T-helper 1 cell treated with Interleukin-12 subunit alpha and Interleukin-12 subunit beta and Interleukin-4 antibody, amounts not matched to agents 30 ng/mL and 1 ng/mL, for 36 hours (primary cell): Measurements from ENCODE around the gene NAPB. TPM values are rescaled to one million over a fixed set of nuclear protein-coding genes. Genes with fewer than 3 reads are reported as not detected.

Source experiments
- intact Hi-C: fragments of 100-400 bp; cut with micrococcal nuclease; formaldehyde crosslinking; loops from one replicate; pipeline ENCODE4 v1.15.1; 2024
- total RNA-seq: library from RNA; stranded (reverse); gene quantifications from 2 replicates; pipeline ENCODE4 v1.2.3, GENCODE V29; 2022

NAPB gene
- total RNA-seq, 1 donor from 2014 or later = 23.7 TPM

GRCh38 chr20:23440004-23440403, 18.7 kb upstream of the NAPB start:
- intact Hi-C loops = loop anchor here (10.0 kb wide), 1 partner anchor 1105 kb away; no protein-coding TSS in a partner anchor

- intact Hi-C loops = no loop called here
These were observed 17.4 kb upstream of the NAPB start for GRCh38 chr20:23438661-23439060.

- intact Hi-C loops = no loop called here
These were observed 16.0 kb upstream of the NAPB start for GRCh38 chr20:23437126-23437899.

GRCh38 chr20:23436681-23437080, 15.4 kb upstream of the NAPB start:
- intact Hi-C loops = no loop called here

GRCh38 chr20:23435626-23436539, 14.6 kb upstream of the NAPB start:
- intact Hi-C loops = no loop called here

- intact Hi-C loops = no loop called here
These were observed 13.4 kb upstream of the NAPB start for GRCh38 chr20:23434521-23435313.

- intact Hi-C loops = no loop called here
These were observed 12.3 kb upstream of the NAPB start for GRCh38 chr20:23433628-23434027.

- intact Hi-C loops = loop anchor here (10.0 kb wide), 2 partner anchors 600 to 1820 kb away; partner anchors contain the start of gene PYGB
These were observed 3.8 kb upstream of the NAPB start for GRCh38 chr20:23425129-23425528.

GRCh38 chr20:23419995-23420901, 1.0 kb downstream of the NAPB start:
- intact Hi-C loops = loop anchor here (1.0 to 10.0 kb wide), 5 partner anchors 12 to 1972 kb away; partner anchors contain the start of genes ABHD12 and PYGB

GRCh38 chr20:23419657-23419994, 1.7 kb downstream of the NAPB start:
- intact Hi-C loops = no loop called here

GRCh38 chr20:23417861-23418260, 3.4 kb downstream of the NAPB start:
- intact Hi-C loops = no loop called here

GRCh38 chr20:23415959-23416583, 5.2 kb downstream of the NAPB start:
- intact Hi-C loops = no loop called here

GRCh38 chr20:23415555-23415954, 5.7 kb downstream of the NAPB start:
- intact Hi-C loops = no loop called here

GRCh38 chr20:23414526-23415188, 6.6 kb downstream of the NAPB start:
- intact Hi-C loops = no loop called here

GRCh38 chr20:23413862-23414422, 7.3 kb downstream of the NAPB start:
- intact Hi-C loops = loop anchor here (2.0 kb wide), 1 partner anchor 15 kb away; no protein-coding TSS in a partner anchor

GRCh38 chr20:23412026-23412425, 9.3 kb downstream of the NAPB start:
- intact Hi-C loops = loop anchor here (2.0 kb wide), 1 partner anchor 13 kb away; no protein-coding TSS in a partner anchor

GRCh38 chr20:23410916-23411695, 10.2 kb downstream of the NAPB start:
- intact Hi-C loops = no loop called here

GRCh38 chr20:23409800-23410199, 11.5 kb downstream of the NAPB start:
- intact Hi-C loops = loop anchor here (2.0 kb wide), 1 partner anchor 267 kb away; no protein-coding TSS in a partner anchor
